ENCODE measurements around the gene OSGEP.
A peak's percentile ranks its signal among the peaks of the same experiment; 100 is the strongest.

OSGEP gene

GRCh38 chr14:20427231-20428009 lies 27.2 kb downstream of the OSGEP start:
- H3K4me3 ChIP-seq (replicated peaks; ENCODE audit: insufficient read depth, low read length): peak overlapping the region; percentile 34
- TF ChIP-seq SPI1 (IDR thresholded peaks at IDR 0.05; ENCODE audit: borderline replicate concordance, low read depth): peak; percentile 94
- TF ChIP-seq, protein P1, sequence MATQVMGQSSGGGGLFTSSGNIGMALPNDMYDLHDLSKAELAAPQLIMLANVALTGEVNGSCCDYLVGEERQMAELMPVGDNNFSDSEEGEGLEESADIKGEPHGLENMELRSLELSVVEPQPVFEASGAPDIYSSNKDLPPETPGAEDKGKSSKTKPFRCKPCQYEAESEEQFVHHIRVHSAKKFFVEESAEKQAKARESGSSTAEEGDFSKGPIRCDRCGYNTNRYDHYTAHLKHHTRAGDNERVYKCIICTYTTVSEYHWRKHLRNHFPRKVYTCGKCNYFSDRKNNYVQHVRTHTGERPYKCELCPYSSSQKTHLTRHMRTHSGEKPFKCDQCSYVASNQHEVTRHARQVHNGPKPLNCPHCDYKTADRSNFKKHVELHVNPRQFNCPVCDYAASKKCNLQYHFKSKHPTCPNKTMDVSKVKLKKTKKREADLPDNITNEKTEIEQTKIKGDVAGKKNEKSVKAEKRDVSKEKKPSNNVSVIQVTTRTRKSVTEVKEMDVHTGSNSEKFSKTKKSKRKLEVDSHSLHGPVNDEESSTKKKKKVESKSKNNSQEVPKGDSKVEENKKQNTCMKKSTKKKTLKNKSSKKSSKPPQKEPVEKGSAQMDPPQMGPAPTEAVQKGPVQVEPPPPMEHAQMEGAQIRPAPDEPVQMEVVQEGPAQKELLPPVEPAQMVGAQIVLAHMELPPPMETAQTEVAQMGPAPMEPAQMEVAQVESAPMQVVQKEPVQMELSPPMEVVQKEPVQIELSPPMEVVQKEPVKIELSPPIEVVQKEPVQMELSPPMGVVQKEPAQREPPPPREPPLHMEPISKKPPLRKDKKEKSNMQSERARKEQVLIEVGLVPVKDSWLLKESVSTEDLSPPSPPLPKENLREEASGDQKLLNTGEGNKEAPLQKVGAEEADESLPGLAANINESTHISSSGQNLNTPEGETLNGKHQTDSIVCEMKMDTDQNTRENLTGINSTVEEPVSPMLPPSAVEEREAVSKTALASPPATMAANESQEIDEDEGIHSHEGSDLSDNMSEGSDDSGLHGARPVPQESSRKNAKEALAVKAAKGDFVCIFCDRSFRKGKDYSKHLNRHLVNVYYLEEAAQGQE (IDR thresholded peaks at IDR 0.05; ENCODE audit: insufficient replicate concordance, low read depth): no peak
- DNase-seq (ENCODE audit: low read depth in 1 of 2, low spot score in 1 of 2): peak; percentile 63 to 74
- peak overlapping the region; percentile 85 for H3K27ac ChIP-seq (replicated peaks)
- no peaks in the 10 kb centered on the region for H3K27me3 ChIP-seq (ENCODE audit: insufficient read depth, poor library complexity, severe bottlenecking)

GRCh38 chr14:20424851-20425250 lies 29.8 kb downstream of the OSGEP start:
- Histone ChIP-seq H3K27me3 (ENCODE audit: insufficient read depth, poor library complexity, severe bottlenecking) (no peaks in the 10 kb centered on the region), H3K4me3 (replicated peaks; ENCODE audit: insufficient read depth, low read length) (no peak overlapping the region), H3K27ac (replicated peaks) (no peak overlapping the region)
- TF ChIP-seq POLR2AphosphoS5 (IDR thresholded peaks at IDR 0.05; ENCODE audit: low read depth) (no peak), SPI1 (IDR thresholded peaks at IDR 0.05; ENCODE audit: borderline replicate concordance, low read depth) (no peak), GABPA (IDR thresholded peaks at IDR 0.05; ENCODE audit: low read depth) (no peak), CTCF (IDR thresholded peaks at IDR 0.05; ENCODE audit: insufficient read depth, low read length) (no peak)
- TF ChIP-seq, protein P1 (IDR thresholded peaks at IDR 0.05; ENCODE audit: insufficient replicate concordance, low read depth): no peak
- no peak for DNase-seq (ENCODE audit: low read depth in 1 of 2, low spot score in 1 of 2)

GRCh38 chr14:20422886-20423285 lies 31.7 kb downstream of the OSGEP start:
- no peak for DNase-seq (ENCODE audit: low read depth in 1 of 2, low spot score in 1 of 2)
- TF ChIP-seq GABPA (IDR thresholded peaks at IDR 0.05; ENCODE audit: low read depth) (no peak), SPI1 (IDR thresholded peaks at IDR 0.05; ENCODE audit: borderline replicate concordance, low read depth) (no peak), POLR2AphosphoS5 (IDR thresholded peaks at IDR 0.05; ENCODE audit: low read depth) (no peak), CTCF (IDR thresholded peaks at IDR 0.05; ENCODE audit: insufficient read depth, low read length) (no peak)
- TF ChIP-seq, protein P1 (IDR thresholded peaks at IDR 0.05; ENCODE audit: insufficient replicate concordance, low read depth): no peak
- H3K27me3 ChIP-seq (ENCODE audit: insufficient read depth, poor library complexity, severe bottlenecking): no peaks in the 10 kb centered on the region
- H3K27ac ChIP-seq (replicated peaks): no peak overlapping the region
- H3K4me3 ChIP-seq (replicated peaks; ENCODE audit: insufficient read depth, low read length): no peak overlapping the region

Data from HL-60 (cell line).